Prostate gland (tissue), 2 donors: ENCODE results near the gene MYL12B.

Experiments used
- CTCF ChIP-seq, 4 experiments: fragments of 200-600 bp in 2 of 4; fragments of 450-650 bp in 2 of 4; sonication (generic) in 2 of 4; IDR thresholded peaks; 1 replicate in 3 of 4; 2 replicates in 1 of 4; pipeline ENCODE4 v1.5.1; 2016 to 2019; ENCODE audit warnings: antibody characterized with exemption in 4 of 4, mild to moderate bottlenecking in 2 of 4, moderate library complexity in 2 of 4
- POLR2A ChIP-seq: fragments of 450-650 bp; IDR thresholded peaks from one replicate; pipeline ENCODE4 v1.6.1; 2016; ENCODE audit warnings: antibody characterized with exemption, mild to moderate bottlenecking
- POLR2AphosphoS5 ChIP-seq: sonication (generic); formaldehyde crosslinking; IDR thresholded peaks from one replicate; pipeline ENCODE4 v1.6.1; 2017; ENCODE audit warnings: antibody characterized with exemption

DNA sequence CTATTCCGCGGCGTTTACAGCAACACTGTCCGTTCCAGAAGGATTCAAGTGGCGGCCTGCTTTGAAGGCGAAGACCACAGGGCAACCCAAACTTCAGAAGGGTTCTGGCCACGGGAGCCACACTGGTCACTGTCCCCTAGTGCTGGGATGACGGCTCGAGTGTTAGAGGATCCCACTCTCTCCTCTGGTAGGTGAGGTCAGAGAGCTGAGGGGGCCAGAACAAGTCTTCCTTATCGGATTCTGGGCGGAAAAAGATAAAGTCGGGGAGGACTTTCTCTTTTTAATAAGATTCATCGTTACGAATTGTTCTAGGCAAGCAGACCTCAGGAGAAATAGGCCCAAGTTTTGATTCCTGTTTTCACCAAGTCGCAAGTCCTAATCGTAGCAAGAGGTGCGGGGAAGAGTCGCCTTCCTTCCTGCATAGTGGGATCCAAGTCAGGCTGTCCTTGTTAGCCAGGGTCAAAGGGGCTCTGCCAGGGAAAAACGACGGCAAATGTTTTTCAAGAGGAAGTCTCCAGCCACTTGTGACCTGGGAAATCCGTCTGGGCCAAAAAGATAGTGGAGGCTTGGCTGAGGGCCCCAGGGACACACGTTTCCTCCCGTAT, 15.2 kb upstream of the MYL12B start:
- TF ChIP-seq CTCF (IDR thresholded peaks at IDR 0.05) (no peak), POLR2A (no peak), POLR2AphosphoS5 (no peak)
